Inflammatory macrophage (primary cell): ENCODE results near the gene CHP2.
"Not testable (repeated sequence)": the region's sequence is repeated elsewhere in the genome, so short reads cannot be mapped to it uniquely, and the experiment has no call there.

Experiments
- DNase-seq, 2 donors: peaks; one replicate each; pipeline ENCODE4 v3.0.0-alpha.2; 2020 to 2022

Gene CHP2

GRCh38 chr16:23748630-23749029 is 6.2 kb upstream of the CHP2 start:
- no peak for DNase-seq

DNA sequence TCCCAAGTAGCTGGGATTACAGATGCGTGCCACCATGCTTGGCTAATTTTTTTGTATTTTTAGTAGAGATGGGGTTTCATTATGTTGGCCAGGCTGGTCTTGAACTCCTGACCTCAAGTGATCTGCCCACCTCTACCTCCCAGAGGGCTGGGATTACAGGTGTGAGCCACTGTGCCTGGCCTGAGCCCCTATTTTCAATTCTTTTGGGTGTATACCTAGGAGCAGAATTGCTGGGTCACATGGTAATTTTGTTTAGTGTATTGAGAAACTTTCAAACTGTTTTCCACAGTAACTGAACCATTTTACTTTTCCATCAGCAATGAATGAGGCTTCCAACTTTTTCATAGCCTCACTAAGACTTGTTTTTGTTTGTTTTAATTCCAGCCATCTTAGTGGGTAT is 3.8 kb upstream of the CHP2 start:
- DNase-seq = not testable (repeated sequence)

DNA sequence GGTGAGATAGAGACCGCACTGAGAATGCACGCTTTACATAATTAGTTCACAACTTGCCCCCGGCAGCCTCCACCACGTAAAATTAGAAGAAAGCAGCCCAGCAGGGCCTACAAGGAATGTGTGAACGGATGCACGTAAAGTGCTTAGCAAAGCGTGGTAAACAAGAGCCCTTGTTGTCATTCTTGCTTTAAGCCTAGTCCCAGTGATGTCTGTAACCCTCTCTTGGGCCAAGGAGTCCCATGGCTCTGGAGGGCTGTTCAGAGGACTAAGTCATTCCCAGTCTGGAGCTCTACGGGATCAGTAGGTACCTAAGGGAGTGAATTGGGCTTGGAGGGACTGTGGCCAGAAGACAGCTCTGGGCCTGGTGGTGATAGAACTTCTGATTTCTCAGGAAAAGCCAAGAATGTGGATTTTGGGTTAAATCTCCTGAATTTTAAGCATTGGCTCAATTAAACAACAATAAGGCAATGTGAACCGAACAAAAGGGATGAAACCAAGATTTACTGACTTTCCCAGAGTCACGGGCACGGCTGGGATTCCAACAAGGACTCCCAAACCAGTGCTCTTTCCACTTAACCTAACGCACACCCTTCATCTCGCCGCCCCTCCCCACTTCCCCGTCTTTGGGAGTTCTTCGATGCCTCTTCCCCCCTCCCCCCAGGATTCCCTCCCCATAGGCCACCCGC is 775 bp upstream of the CHP2 start:
- DNase-seq = no peak

GRCh38 chr16:23755484-23755809 is 621 bp downstream of the CHP2 start:
- no peak for DNase-seq

DNA sequence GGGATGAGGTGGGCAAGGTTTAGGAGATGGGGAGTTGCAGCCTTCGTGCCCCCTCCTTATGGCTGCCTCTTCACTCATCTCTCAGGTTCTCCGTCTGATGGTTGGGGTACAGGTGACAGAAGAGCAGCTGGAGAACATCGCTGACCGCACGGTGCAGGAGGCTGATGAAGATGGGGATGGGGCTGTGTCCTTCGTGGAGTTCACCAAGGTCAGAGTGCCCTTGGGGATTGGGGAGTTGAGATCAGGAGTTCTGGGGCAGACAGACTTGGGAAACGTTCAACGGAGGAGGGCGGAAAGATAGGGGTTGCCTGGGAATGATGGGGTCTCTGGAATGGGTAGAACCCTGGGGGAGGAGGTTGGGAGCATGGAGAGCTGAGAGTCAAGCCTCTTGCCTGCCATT is 2.3 kb downstream of the CHP2 start:
- no peak for DNase-seq

DNA sequence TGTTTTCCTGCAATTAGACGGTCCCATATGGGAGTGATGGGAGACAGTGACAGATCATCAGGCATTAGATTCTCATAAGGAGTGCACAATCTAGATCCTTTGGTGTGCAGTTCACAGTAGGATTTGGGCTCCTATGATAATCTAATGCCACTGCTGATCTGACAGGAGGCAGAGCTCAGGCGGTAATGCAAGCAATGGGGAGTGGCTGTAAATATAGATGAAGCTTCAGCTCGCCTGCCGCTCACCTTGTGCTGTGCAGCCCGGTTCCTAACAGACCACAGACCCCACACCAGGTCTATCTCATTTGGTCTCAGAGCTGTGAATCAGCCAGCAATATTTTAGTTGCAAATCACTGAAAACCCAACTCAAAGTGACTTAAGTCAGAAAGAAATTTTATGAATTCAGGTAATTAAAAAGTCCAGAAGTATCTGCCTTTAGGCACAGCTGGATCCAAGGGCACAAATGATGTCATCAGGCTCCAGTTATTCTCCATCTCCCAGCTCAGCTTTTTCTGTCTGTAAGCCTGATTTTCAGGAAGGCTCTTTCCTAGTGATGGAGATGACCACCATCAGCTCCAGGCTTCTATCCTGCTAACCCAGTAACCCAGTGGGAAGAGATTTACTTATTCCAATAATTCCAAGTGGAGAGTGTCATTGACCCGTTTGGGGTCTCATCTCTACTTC is 3.3 kb downstream of the CHP2 start:
- no peak for DNase-seq

DNA sequence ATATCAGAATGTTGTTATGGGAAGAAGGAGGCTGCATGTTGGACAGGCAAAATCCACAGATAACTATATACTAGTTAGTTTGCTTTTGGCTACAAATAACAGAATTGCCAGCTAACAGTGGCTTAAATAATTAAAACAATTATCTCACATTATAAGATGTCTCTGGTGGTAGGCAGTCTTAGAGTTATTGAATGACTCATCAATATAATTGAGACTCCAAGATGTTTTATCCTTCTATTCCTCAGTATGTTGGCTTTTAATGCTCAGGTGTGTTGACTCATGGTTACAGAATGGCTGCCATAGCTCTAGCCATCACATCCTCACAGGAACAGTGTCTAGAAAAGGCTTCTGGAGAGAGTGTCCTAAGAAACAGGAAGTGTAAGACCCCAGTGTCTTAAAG is 11.1 kb downstream of the CHP2 start:
- DNase-seq = no peak

- DNase-seq = no peak
Observed at GRCh38 chr16:23768581-23768980, 13.8 kb downstream of the CHP2 start.

DNA sequence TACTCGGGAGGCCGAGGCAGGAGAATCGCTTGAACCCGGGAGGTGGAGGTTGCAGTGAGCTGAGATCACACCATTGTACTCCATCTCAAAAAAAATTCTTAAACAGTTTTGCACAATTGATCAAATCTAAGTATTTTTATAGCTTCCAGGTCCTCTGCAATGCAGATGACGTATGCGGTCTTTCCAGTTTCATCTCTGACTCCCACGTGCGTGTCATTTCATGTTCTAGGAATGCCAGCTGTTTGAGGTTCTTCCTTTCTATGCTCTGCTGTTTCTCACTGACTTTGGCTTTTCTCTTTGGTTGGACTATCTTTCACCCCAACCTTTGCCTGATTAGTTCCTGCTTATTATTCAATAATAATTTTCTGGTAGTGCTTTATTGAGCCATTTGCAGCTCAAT is 16.2 kb downstream of the CHP2 start:
- no peak for DNase-seq

DNA sequence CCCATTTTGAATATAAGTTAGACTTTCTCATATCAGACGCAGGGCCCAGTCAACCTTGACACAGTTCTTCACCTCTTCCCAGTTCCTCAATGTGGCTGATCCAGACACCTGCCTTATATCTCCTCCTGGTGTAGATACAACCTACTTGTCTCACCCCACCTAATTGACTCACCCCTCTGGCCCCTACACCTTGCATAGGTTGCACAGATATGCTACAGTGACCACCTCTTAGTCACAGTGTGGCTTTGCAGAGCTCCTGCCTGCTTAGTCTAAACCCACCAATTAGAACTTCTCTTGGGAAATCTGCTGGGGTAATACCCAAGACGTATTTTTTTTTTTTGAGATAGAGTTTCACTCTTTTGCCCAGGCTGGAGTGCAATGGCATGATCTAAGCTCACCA is 16.8 kb downstream of the CHP2 start:
- DNase-seq = no peak

- DNase-seq = no peak
Observed at GRCh38 chr16:23773339-23773738, 18.5 kb downstream of the CHP2 start.

GRCh38 chr16:23781176-23781575 is 26.4 kb downstream of the CHP2 start:
- DNase-seq = no peak

DNA sequence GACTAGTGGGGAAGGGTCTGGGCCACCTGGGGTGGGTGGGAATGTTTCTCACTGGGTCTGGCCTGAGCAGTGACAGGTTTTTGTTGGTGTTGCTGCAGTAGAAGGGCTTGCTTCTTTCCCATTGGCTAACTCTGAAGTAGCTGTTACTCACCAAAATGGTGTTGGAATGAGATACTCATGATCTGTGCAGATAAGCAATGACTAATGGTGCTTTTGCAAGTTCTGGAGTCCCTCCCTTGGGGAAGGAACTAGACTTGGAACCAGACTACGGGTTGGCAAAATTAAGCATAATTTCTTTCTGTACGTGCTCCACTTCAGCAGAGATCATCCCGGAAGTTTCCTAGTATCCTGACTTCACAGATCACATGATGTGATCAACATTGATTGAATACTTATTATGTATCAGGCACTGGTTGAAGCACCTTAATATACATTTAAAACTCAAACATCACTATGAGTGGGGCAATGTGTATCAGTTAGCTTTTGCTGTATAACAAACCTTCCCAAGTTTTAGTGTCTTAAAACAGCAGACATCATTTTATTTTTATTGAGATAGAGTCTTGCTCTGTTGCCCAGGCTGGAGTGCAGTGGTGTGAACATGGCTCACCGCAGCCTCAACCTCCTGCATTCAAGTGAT is 30.1 kb downstream of the CHP2 start:
- DNase-seq = peak; percentile 50 to 69

DNA sequence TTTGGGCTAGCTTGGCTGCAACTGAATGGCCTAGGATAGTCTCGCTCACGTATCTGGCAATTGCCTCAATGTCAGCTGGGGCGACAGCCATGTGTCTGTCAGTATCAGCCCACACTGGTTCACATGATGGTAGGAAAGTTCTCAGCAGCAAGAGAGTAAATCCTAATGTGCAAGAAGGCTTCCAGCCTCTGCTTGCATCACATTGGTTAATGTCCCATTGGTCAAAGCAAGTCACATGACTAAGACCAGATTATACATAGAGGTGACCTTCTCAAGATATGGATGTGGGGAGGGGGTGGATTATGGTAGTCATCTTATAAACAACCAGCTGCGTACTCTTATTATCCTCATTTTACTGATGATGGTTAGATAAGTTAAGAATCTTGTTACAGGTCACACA is 31.0 kb downstream of the CHP2 start:
- DNase-seq = peak in 1 of 2 donors; percentile 34

DNA sequence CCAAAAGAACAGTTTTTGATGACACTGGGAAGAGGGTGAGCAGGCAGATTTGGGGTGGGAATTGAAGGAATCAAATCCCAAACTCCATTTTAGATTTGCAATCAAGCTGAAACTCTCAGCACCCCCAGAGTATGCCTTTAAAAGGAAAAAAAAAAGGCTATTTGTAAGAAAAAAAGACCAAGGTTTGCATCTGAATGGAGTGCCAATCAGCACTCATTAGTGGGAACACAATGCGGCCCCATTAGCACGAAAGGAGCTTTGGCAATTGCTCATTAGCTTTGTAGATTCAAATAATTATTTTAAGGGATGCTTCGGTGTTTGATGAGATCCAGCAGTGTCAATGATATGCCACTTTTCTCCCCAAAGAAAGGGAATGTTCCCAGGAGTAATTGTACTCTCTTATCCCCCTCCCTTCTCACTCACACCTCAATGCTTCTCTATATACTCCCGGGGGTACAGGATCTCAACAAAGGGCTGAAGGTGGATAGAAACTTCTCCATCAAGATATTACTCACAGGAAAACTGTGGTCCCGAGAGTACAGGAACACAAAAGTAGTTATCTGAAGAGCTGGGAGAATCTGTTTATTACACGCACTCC is 32.2 kb downstream of the CHP2 start:
- no peak for DNase-seq

- peak; percentile 52 to 83 for DNase-seq
Observed at GRCh38 chr16:23788685-23789084, 33.9 kb downstream of the CHP2 start.

DNA sequence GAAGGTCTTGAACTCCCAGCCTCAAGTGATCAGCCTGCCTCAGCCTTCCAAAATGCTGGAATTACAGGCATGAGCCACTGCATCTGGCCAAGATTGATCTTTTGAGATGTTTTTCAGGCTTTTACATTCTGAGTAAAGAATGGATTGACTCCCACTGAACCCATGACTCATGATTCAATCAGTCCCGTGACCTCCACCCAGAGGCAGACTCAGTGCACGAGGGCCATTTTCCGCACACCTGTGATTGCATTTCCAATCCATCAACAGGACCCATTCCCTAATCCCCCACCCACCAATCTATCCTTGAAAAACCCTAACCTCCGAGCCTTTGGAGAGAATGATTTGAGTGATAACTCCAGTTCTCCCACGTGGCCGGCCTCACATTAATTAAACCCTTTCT is 40.6 kb downstream of the CHP2 start:
- DNase-seq = no peak

GRCh38 chr16:23796941-23797340 is 42.1 kb downstream of the CHP2 start:
- DNase-seq = no peak

- peak; percentile 71 to 81 for DNase-seq
Observed at GRCh38 chr16:23801378-23801777, 46.6 kb downstream of the CHP2 start.

GRCh38 chr16:23802776-23803175 is 48.0 kb downstream of the CHP2 start:
- no peak for DNase-seq

DNA sequence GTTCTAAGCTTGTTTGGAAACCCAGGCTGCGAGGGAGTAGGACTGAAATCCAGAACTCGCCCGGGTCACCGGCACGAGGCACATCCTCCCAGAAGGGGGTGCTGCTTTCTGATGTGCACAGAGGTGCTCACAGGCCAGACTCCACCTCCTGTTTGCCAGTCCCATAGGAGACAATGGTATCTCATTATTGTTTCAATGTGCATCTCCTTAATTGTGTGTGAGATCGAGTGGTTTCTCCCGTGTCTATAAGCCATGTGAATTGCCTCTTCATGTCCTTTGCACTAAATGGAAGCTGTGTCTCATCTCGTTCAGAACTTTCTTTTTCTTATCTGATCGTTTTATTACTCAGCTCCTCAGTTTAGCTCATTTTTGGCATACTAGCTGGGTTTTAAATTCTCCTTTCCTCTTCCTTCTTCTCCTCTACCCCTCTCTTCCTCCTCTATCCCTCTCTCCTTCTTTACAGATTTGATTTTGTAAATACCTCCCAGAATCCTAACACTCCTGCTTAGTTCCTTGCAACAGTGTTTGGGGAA is 48.8 kb downstream of the CHP2 start:
- DNase-seq = peak; percentile 58 to 79

- DNase-seq = peak; percentile 86 to 96
Observed at GRCh38 chr16:23807028-23807427, 52.2 kb downstream of the CHP2 start.
